Prostate gland (tissue), 2 donors: ENCODE data around the gene GLIS1.

Source experiments
- CTCF ChIP-seq, 4 experiments: fragments of 200-600 bp in 2 of 4; fragments of 450-650 bp in 2 of 4; sonication (generic) in 2 of 4; IDR thresholded peaks; 1 replicate in 3 of 4; 2 replicates in 1 of 4; pipeline ENCODE4 v1.5.1; 2016 to 2019; ENCODE audit warnings: antibody characterized with exemption in 4 of 4, mild to moderate bottlenecking in 2 of 4, moderate library complexity in 2 of 4
- POLR2AphosphoS5 ChIP-seq: sonication (generic); formaldehyde crosslinking; IDR thresholded peaks from one replicate; pipeline ENCODE4 v1.6.1; 2017; ENCODE audit warnings: antibody characterized with exemption

GRCh38 chr1:53631622-53632310, 107.2 kb downstream of the GLIS1 start:
- TF ChIP-seq CTCF (IDR thresholded peaks at IDR 0.05) (no peak), POLR2AphosphoS5 (no peak)
